Endothelial cell of umbilical vein (primary cell): ENCODE results near the gene QARS1. TPM values are rescaled to one million over a fixed set of nuclear protein-coding genes. Genes with fewer than 3 reads are reported as not detected.

Source experiments
- BruUV-seq: library from RNA; stranded (reverse); fragments of 400-500 nt; replicated peaks from 2 replicates; lab custom pipeline; 2021; lab: Mats Ljungman, UMichigan
- CTCF ChIA-PET: fragments of 300-600, 350-600 bp; sonication (Branson Sonifier 250); formaldehyde crosslinking; loops from one replicate; lab custom pipeline; 2021; ENCODE audit warnings: antibody characterized with exemption, inconsistent platforms; lab: Charles Lee
- POLR2A ChIA-PET: fragments of 300-600, 350-600 bp; sonication (Branson Sonifier 250); formaldehyde crosslinking; loops from one replicate; lab custom pipeline; 2021; ENCODE audit warnings: antibody characterized with exemption, inconsistent platforms; lab: Charles Lee
- DNase-seq: peaks from one replicate; pipeline ENCODE4 v3.0.0-alpha.2; 2011; ENCODE audit warnings: low read depth, low spot score
- FAIRE-seq: peaks from 2 replicates; lab custom pipeline; 2011; peaks lifted over from hg19 to GRCh38; lab: Jason Lieb, UNC
- H2AFZ ChIP-seq: 2 replicates; pipeline ENCODE4 v1.6.0; 2012; ENCODE audit warnings: low read depth, low read length, control low read depth, inconsistent platforms
- H3K27ac ChIP-seq: 2 replicates; pipeline ENCODE4 v1.5.1; 2011; ENCODE audit warnings: low read depth, mild to moderate bottlenecking, control low read depth, low read length, moderate library complexity; ENCODE audit not compliant: insufficient read depth
- H3K27me3 ChIP-seq, 2 experiments: 2 replicates each; pipeline versions ENCODE4 v1.6.0 to v1.6.1; 2011; ENCODE audit warnings: low read length in 2 of 2, mixed read lengths in 1 of 2; ENCODE audit not compliant: control insufficient read depth in 2 of 2, insufficient read depth in 2 of 2
- H3K36me3 ChIP-seq, 2 experiments: 2 replicates in 1 of 2; 3 replicates in 1 of 2; pipeline ENCODE4 v1.5.1; 2011; ENCODE audit warnings: low read length in 2 of 2, mild to moderate bottlenecking in 1 of 2, moderate library complexity in 1 of 2; ENCODE audit not compliant: control insufficient read depth in 2 of 2, insufficient read depth in 2 of 2; ENCODE audit errors: extremely low read depth in 1 of 2
- H3K4me1 ChIP-seq: 3 replicates; pipeline ENCODE4 v1.5.1; 2011; ENCODE audit warnings: mild to moderate bottlenecking, low read length; ENCODE audit not compliant: control insufficient read depth, insufficient read depth; ENCODE audit errors: extremely low read depth
- H3K4me2 ChIP-seq: 2 replicates; pipeline ENCODE4 v1.6.1; 2011; ENCODE audit warnings: low read length, control low read depth, mixed read lengths; ENCODE audit not compliant: insufficient read depth
- H3K4me3 ChIP-seq, 3 experiments: fragments of 200-600 bp in 1 of 3; sonication (generic), shearing (Covaris generic) in 1 of 3; replicated peaks in 1 of 3; 2 replicates each; pipeline ENCODE4 v1.5.1; 2011 to 2016; ENCODE audit warnings: control low read depth in 3 of 3, low read length in 3 of 3, mild to moderate bottlenecking in 2 of 3, inconsistent platforms in 1 of 3, low read depth in 1 of 3, moderate library complexity in 1 of 3; ENCODE audit not compliant: insufficient read depth in 1 of 3
- H3K79me2 ChIP-seq: 2 replicates; pipeline ENCODE4 v1.6.0; 2012; ENCODE audit warnings: low read length, inconsistent platforms; ENCODE audit not compliant: control insufficient read depth, insufficient read depth
- H3K9ac ChIP-seq: replicated peaks from 2 replicates; pipeline ENCODE3; 2011; ENCODE audit warnings: low read length, control low read depth; ENCODE audit not compliant: insufficient read depth; ENCODE audit errors: extremely low read depth
- H3K9me1 ChIP-seq: replicated peaks from 3 replicates; pipeline ENCODE4 v1.6.0; 2011; ENCODE audit warnings: mild to moderate bottlenecking, low read length; ENCODE audit not compliant: control insufficient read depth, insufficient read depth; ENCODE audit errors: extremely low read depth
- H3K9me3 ChIP-seq: replicated peaks from 2 replicates; pipeline ENCODE4 v1.5.1; 2012; ENCODE audit warnings: low read length, inconsistent platforms; ENCODE audit not compliant: control insufficient read depth, insufficient read depth
- H4K20me1 ChIP-seq: replicated peaks from 2 replicates; pipeline ENCODE3; 2011; ENCODE audit warnings: mild to moderate bottlenecking, low read length; ENCODE audit not compliant: control insufficient read depth, insufficient read depth; ENCODE audit errors: extremely low read depth
- EZH2 ChIP-seq: IDR thresholded peaks from 2 replicates; pipeline ENCODE4 v1.6.1; 2012; ENCODE audit warnings: borderline replicate concordance, low read depth, mild to moderate bottlenecking, moderate library complexity, low read length, inconsistent platforms; ENCODE audit not compliant: severe bottlenecking
- FOS ChIP-seq: IDR thresholded peaks from 2 replicates; pipeline ENCODE4 v1.6.1; 2011; ENCODE audit warnings: mild to moderate bottlenecking, low read length, moderate library complexity, borderline replicate concordance; ENCODE audit not compliant: insufficient read depth
- GATA2 ChIP-seq: IDR thresholded peaks from 2 replicates; pipeline ENCODE4 v1.7.0; 2011; ENCODE audit warnings: low read depth, mild to moderate bottlenecking, moderate library complexity, mixed read lengths, low read length; ENCODE audit not compliant: insufficient read length, insufficient read depth
- JUN ChIP-seq: IDR thresholded peaks from 2 replicates; pipeline ENCODE4 v1.6.1; 2011; ENCODE audit warnings: borderline replicate concordance, low read depth; ENCODE audit not compliant: insufficient read length, insufficient read depth
- MAX ChIP-seq: IDR thresholded peaks from 2 replicates; pipeline ENCODE4 v1.6.1; 2011; ENCODE audit not compliant: insufficient read depth, insufficient read length
- MYC ChIP-seq: IDR thresholded peaks from one replicate; pipeline ENCODE4 v1.6.1; 2011; ENCODE audit warnings: mild to moderate bottlenecking, low read depth, low read length
- POLR2A ChIP-seq: IDR thresholded peaks from 2 replicates; pipeline ENCODE4 v1.6.1; 2012; ENCODE audit warnings: low read depth, mild to moderate bottlenecking, control low read depth, low read length
- POLR2AphosphoS5 ChIP-seq: IDR thresholded peaks from 2 replicates; pipeline ENCODE4 v1.6.1; 2012; ENCODE audit warnings: low read depth, mild to moderate bottlenecking, control low read depth, low read length, moderate library complexity; ENCODE audit not compliant: insufficient read depth
- dilution Hi-C: fragments of 300-500 bp; cut with MboI; formaldehyde crosslinking; loops from one replicate; pipeline ENCODE4 v1.15.0; 2019; ENCODE audit warnings: low sequenced_read_pairs; ENCODE audit not compliant: extremely low pct_ligation_motif_present
- intact Hi-C: fragments of 100-400 bp; cut with micrococcal nuclease; formaldehyde crosslinking; loops from one replicate; pipeline ENCODE4 v1.10.0; 2022
- polyA plus RNA-seq, 4 experiments: library from polyadenylated mRNA; depleted of rRNA in 3 of 4; stranded (reverse) in 3 of 4; unstranded in 1 of 4; fragments of >200 nt; gene quantifications; 2 replicates each; pipeline versions ENCODE4 v1.2.1 to v1.2.3, GENCODE V29; 2011 to 2012; ENCODE audit warnings: missing spikeins in 1 of 4
- total RNA-seq: library from RNA; stranded (reverse); gene quantifications from 2 replicates; pipeline ENCODE4 v1.2.3, GENCODE V29; 2021
- TF ChIP-seq, protein P1 (sequence below), 2 donors: IDR thresholded peaks; 1 replicate in 1 of 2; 2 replicates in 1 of 2; pipeline ENCODE4 v1.5.1; 2011; ENCODE audit warnings: low read length in 2 of 2, mild to moderate bottlenecking in 2 of 2, moderate library complexity in 2 of 2, control low read depth in 1 of 2, inconsistent platforms in 1 of 2, low read depth in 1 of 2; ENCODE audit not compliant: insufficient read depth in 1 of 2; ENCODE audit errors: extremely low read depth in 1 of 2

The QARS1 gene
- total and polyA plus RNA-seq, 2 donors (not counting 3 experiments of a cell fraction or from before 2014, with no cell fraction given) = 285 to 477 TPM

DNA sequence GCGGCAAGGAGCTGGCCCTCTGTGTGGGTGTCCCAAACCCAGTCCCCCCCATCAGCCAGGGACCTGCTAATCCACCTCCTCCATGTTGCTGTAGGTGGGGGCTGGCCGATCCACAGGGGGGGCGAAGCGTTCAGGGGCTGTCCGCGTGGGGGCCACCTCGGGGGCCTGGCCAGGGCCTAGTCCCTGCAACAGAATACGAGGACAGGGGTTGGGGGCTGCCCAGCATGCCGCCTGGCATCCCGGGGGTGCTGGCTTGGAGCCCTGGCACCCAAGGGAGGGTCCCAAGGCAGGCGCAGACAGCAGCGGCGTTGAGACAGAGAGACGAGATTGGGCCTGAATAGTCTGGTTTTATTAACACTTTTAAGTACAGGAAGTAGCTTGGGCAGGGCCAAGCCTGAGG is 3.8 kb upstream of the QARS1 start:
- TF ChIP-seq GATA2 (no peak), POLR2AphosphoS5 (no peak), FOS (no peak), EZH2 (no peak), POLR2A (no peak), MAX (no peak), MYC (no peak), JUN (no peak)
- TF ChIP-seq, protein P1, sequence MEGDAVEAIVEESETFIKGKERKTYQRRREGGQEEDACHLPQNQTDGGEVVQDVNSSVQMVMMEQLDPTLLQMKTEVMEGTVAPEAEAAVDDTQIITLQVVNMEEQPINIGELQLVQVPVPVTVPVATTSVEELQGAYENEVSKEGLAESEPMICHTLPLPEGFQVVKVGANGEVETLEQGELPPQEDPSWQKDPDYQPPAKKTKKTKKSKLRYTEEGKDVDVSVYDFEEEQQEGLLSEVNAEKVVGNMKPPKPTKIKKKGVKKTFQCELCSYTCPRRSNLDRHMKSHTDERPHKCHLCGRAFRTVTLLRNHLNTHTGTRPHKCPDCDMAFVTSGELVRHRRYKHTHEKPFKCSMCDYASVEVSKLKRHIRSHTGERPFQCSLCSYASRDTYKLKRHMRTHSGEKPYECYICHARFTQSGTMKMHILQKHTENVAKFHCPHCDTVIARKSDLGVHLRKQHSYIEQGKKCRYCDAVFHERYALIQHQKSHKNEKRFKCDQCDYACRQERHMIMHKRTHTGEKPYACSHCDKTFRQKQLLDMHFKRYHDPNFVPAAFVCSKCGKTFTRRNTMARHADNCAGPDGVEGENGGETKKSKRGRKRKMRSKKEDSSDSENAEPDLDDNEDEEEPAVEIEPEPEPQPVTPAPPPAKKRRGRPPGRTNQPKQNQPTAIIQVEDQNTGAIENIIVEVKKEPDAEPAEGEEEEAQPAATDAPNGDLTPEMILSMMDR (IDR thresholded peaks at IDR 0.05; ENCODE audit: extremely low read depth in 1 of 2, insufficient read depth in 1 of 2, low read depth in 1 of 2, low read length in 2 of 2) = no peak
- no peak for DNase-seq
- Histone ChIP-seq H3K36me3 (peaks cover 8 to 37% of the 10 kb centered on the region in 2 experiments), H3K27me3 (no peaks in the 10 kb centered on the region), H3K4me2 (no peak overlapping the region), H3K9me1 (no peaks in the 10 kb centered on the region), H2AFZ (no peak overlapping the region), H3K27ac (no peak overlapping the region), H3K79me2 (peaks cover 8% of the 10 kb centered on the region), H3K4me3 (no peak overlapping the region), H4K20me1 (no peaks in the 10 kb centered on the region), H3K4me1 (peaks cover 9% of the 10 kb centered on the region), H3K9ac (no peak overlapping the region), H3K9me3 (no peaks in the 10 kb centered on the region)
- no peak for FAIRE-seq
- BruUV-seq = no TSS peak
- intact Hi-C loops (no loop called here), dilution Hi-C loops (no loop called here)
- POLR2A ChIA-PET = no interaction called here
- CTCF ChIA-PET = interaction anchor here (2.1 kb wide), 1 partner anchor 232 kb away, joined by 4 read pairs; the partner anchor contains the start of gene USP4
